OCI-M2 (cell line): ENCODE data around the gene ART1.
"Not testable (repeated sequence)": the region's sequence is repeated elsewhere in the genome, so short reads cannot be mapped to it uniquely, and the experiment has no call there.

Experiments
- DNase-seq: peaks from one replicate; lab custom pipeline; 2025; ENCODE audit not compliant: unreplicated experiment; lab: John Stamatoyannopoulos, UW

Gene ART1

DNA sequence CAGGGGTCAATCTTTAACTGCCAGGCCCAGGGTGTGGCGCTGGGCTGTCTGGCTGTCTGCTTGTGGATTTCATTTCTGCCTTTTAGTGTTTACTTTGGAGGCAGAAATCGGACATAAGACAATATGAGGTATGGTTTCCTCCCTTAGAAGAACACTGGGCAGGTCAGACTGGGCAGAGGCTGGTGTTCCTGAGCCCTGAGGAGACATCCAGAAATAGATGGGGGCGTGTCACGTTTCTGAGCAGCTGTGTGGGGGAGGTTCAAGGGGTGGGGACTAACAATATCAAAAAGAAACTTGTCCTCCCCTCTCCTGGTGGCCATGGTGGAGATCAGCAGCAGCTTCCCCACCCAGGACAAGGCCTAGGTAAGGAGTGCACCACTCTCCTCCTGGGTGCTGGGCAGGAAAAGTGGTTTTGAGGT is at the start of gene ART1:
TSS of gene ART1 (plus strand) at position 312 of the 419 bp plus-strand sequence. CDS start 14,086 bp downstream, outside the sequence.
- DNase-seq = no peak

- DNase-seq = not testable (repeated sequence)
Measured at GRCh38 chr11:3597743-3598142, 47.2 kb upstream of the ART1 start.

DNA sequence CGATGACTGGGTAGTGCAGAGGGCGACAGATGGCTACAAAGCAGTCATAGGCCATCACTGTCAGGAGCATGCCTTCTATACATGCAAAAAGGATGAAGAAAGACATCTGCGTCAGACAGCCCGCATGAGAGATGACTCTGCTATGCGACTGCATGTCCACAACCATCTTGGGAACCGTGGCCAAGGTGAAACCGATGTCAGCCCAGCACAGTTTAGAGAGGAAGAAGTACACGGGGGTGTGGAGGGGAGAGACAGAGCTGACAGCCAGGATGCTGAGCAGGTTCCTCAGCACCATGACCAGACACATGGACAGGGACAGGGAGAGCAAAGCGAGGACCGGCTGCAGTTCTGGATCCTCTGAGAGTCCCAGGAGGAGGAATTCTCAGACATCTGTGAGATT is 44.7 kb upstream of the ART1 start:
- DNase-seq = not testable (repeated sequence)

- DNase-seq = no peak
Measured at GRCh38 chr11:3604167-3604566, 40.8 kb upstream of the ART1 start.

GRCh38 chr11:3605283-3605662 is 39.7 kb upstream of the ART1 start:
- no peak for DNase-seq

- DNase-seq = no peak
Measured at GRCh38 chr11:3605771-3606203, 39.1 kb upstream of the ART1 start.

DNA sequence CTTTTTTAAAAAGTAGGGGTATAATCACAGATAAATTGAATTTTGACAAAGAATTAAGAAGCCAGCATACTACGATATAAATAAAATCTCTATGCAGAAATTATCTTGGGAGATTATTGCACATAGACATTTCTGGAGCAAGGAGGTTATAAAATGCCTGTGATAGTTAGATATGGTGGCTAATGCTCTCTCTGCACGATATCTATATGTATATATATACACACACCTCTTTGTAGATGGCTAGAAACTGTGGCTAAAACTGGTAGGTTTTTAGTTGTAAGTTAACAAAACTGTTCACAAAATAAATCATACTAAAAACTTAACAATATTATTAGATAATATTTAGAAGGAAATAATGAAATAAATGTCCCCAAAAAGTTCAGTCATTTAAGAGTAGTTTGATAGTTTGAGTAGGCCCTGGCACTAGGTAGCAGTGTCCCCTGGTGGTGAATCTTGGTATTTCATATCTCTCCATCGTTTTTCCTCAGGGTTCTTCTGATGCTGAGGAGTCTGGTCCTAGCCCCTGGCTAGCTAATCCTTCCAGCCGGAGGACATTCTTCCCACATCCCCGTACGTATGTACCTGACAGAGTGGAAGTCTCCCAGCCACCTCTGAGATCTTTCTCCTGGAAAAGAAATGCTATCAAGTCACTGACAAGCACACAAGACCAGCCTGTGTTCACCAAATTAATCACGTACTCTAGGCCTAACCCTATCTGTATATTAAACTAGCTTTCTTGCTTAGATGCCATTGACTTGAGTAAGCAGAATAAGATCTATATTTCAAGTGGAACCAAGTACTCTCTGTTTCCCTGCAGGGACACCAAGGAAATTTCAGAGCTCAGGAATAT is 35.3 kb upstream of the ART1 start:
- no peak for DNase-seq

GRCh38 chr11:3610846-3611245 is 34.1 kb upstream of the ART1 start:
- DNase-seq = no peak

GRCh38 chr11:3611976-3612678 is 32.8 kb upstream of the ART1 start:
- DNase-seq = no peak

DNA sequence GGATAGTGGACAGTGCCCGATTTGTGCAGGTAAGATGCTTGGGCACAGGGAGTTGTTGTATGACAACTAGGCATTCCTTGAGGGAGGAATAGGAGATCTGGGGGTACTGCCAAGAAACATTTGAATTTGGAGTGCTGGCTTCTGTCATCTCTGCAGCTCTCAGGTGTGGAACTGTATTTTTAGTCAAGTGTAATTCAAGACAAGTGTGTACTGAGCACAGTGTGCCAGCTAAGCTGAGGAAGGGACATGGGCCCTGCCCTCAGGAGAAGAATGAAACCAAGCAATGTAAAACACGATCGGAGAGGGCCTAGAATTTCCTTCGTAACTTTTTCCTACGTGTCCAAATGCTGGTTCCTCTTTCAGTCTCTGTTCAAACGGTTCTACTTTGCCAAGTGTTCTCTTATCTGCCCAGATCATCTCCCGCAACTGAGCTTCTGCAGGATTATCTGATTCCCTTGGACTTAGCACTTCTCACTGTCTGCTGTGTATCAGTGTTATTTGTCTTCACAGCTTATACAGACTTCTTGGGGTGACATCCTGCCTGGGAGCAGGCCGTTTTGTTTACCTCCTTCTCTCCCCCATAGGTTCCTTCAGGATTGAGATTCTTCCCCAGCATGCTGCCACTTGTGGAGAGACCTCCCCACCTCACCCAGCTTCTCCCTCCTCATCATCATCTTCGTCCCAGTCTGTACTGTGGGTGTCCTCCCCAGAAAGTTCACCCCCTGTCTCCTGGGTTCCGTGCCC is 30.8 kb upstream of the ART1 start:
- DNase-seq = no peak

GRCh38 chr11:3614742-3615171 is 30.2 kb upstream of the ART1 start:
- no peak for DNase-seq

DNA sequence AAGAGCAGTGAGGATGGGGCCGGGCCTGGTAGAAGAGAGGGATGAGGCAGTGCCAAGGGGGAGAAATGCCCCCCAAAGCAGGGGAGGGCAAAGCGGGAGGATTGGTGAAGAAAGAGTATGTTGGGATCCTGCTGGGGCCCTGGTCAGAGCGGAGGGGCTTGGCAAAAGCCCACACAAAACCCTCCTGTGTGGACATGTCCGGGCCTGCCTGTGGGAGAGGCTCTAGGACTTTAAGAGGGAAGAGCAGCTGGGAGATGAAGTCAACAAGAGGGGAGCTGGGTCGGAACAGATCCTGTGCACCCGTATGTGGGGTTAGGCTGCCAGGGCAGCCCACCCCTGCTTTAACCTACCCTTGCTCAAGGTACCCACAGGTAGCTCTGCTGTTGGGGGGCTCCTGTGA is 28.9 kb upstream of the ART1 start:
- no peak for DNase-seq

GRCh38 chr11:3616721-3617460 is 28.0 kb upstream of the ART1 start:
- no peak for DNase-seq

DNA sequence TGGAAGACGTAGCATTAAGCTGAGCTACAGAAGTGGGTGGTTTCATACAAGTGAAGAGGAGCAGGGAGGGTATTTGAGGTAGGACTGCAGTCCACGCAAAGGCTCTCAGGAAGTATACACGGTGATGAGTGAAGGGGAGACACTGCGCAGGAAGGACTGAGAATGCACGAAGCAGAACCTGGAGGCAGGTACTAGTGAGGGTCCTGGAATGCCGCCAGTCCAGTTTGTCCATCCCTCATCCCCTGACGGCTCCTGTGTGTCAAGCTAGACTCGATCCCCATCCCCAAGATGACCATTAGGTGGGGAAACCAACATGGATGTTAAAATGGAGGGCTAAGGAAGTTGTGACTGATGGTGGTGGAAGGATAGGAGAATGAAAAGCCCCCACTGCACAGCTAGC is 26.9 kb upstream of the ART1 start:
- no peak for DNase-seq

DNA sequence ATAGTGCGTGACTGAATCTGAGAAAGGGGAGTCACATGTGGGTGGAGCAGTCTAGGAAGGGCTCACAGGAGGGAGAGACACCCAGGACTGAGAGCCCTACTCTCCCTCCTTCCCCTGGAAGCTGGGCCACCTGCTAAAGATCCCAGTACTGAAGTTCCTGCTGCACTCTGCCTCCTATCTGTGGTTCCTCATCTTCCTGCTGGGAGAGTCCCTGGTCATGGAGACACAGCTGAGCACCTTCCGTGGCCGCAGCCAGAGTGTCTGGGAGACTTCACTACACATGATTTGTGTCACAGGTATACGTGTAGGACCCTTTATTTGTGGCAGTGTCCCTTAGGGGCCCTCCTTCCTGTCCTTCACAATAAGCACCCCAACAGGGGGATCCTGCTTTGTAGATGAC is 22.4 kb upstream of the ART1 start:
- DNase-seq = no peak

GRCh38 chr11:3623121-3623520 is 21.8 kb upstream of the ART1 start:
- DNase-seq = no peak

- DNase-seq = no peak
Measured at GRCh38 chr11:3623767-3624458, 21.0 kb upstream of the ART1 start.

GRCh38 chr11:3626250-3626960 is 18.5 kb upstream of the ART1 start:
- DNase-seq = no peak

GRCh38 chr11:3627291-3627690 is 17.6 kb upstream of the ART1 start:
- no peak for DNase-seq

- no peak for DNase-seq
Measured at GRCh38 chr11:3631331-3631730, 13.6 kb upstream of the ART1 start.
